ENCODE data around the gene DBT.

The DBT gene

DNA sequence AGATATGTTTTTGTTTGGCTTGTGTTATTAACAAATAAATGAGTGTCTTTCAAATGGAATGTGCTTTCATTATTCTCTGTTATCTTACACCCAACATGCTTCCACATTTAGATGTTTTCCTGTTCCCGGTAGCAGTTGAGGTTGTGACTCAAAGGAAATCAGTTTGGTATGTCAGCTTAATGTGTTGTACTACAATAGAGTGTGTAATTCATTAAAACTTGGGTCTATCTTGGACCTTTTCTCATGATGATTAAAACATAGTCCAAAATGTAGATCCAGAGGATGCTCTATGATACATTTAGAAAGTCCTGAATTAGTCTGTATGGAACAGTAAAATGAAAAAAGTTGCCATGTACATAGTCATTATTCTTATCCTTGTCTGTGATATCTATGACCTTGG is 43.1 kb upstream of the DBT start:
- Histone ChIP-seq H4K20me1 (ENCODE audit: insufficient read depth, low read length) (no peaks in the 10 kb centered on the region), H3K9ac (ENCODE audit: low read length) (no peak overlapping the region), H3K9me3 (replicated peaks; ENCODE audit: insufficient read depth, low read length) (no peaks in the 10 kb centered on the region), H2AFZ (ENCODE audit: low read length) (no peak overlapping the region), H3K27me3 (replicated peaks; ENCODE audit: insufficient read depth, low read length) (no peaks in the 10 kb centered on the region), H3K27ac (ENCODE audit: low read length) (no peak overlapping the region), H3K36me3 (replicated peaks; ENCODE audit: insufficient read depth, low read length) (no peaks in the 10 kb centered on the region), H3K79me2 (ENCODE audit: low read length) (no peaks in the 10 kb centered on the region), H3F3A (ENCODE audit: insufficient read depth, low read length) (no peaks in the 10 kb centered on the region), H3K9me2 (replicated peaks; ENCODE audit: insufficient read depth, low read length) (no peaks in the 10 kb centered on the region), H3K4me1 (ENCODE audit: low read length) (no peaks in the 10 kb centered on the region), H3K4me3 (ENCODE audit: low read length) (no peak overlapping the region), H3K4me2 (ENCODE audit: low read depth, low read length) (no peak overlapping the region)
- no peak for DNase-seq
- no peak for TF ChIP-seq EZH2phosphoT487 (IDR thresholded peaks at IDR 0.05; ENCODE audit: low read length)
- TF ChIP-seq EZH2 (optimal IDR thresholded peaks at IDR 0.05; ENCODE audit: low read depth, low read length): no peak
- TF ChIP-seq, protein P1, sequence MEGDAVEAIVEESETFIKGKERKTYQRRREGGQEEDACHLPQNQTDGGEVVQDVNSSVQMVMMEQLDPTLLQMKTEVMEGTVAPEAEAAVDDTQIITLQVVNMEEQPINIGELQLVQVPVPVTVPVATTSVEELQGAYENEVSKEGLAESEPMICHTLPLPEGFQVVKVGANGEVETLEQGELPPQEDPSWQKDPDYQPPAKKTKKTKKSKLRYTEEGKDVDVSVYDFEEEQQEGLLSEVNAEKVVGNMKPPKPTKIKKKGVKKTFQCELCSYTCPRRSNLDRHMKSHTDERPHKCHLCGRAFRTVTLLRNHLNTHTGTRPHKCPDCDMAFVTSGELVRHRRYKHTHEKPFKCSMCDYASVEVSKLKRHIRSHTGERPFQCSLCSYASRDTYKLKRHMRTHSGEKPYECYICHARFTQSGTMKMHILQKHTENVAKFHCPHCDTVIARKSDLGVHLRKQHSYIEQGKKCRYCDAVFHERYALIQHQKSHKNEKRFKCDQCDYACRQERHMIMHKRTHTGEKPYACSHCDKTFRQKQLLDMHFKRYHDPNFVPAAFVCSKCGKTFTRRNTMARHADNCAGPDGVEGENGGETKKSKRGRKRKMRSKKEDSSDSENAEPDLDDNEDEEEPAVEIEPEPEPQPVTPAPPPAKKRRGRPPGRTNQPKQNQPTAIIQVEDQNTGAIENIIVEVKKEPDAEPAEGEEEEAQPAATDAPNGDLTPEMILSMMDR (IDR thresholded peaks at IDR 0.05; ENCODE audit: low read length): no peak

DNA sequence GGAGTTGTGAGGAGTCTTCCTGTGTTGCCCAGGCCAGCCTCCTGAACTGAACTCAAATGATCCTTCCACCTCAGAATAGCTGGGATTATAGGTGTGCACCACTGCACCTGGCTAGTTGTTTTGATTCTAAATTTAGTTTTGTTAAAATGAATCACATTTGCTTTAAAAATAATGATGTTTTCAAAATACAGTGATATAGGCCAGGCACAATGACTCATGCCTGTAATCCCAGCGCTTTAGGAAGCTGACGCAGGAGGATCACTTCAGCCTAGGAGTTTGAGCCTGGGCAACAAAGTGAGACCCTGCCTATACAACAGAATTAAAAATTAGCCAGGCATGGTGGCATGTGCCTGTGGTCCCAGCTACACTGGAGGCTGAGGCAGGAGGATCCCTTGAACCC is 40.7 kb upstream of the DBT start:
- H3K36me3 ChIP-seq (replicated peaks; ENCODE audit: insufficient read depth, low read length): no peaks in the 10 kb centered on the region

DNA sequence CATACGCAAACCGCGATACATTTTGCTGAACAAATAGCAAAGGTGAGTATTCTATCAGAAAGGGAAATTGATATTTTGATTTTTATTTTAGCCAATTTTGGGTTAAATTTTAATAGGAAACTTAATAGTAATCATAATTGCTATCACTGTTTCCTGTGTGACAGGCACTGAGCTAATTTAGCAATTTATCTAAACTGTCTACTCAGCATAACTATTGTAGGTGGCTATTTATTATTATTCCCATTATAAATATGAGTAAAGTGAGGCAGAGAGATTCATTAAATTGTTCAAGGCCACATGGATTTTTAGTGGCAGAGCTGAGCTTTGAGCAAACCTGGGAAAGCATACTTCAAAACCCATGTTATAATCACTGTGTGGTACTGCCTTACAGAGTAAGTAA is 37.5 kb upstream of the DBT start:
- Histone ChIP-seq H3K4me2 (ENCODE audit: low read depth, low read length) (no peak overlapping the region), H3K36me3 (replicated peaks; ENCODE audit: insufficient read depth, low read length) (no peaks in the 10 kb centered on the region)

More for the DNA sequence above, 40.7 kb upstream of the DBT start:
- no peak for TF ChIP-seq EZH2phosphoT487 (IDR thresholded peaks at IDR 0.05; ENCODE audit: low read length)
- TF ChIP-seq, protein P1 (IDR thresholded peaks at IDR 0.05; ENCODE audit: low read length): no peak
- no peak for TF ChIP-seq EZH2 (optimal IDR thresholded peaks at IDR 0.05; ENCODE audit: low read depth, low read length)
- Histone ChIP-seq H4K20me1 (ENCODE audit: insufficient read depth, low read length) (no peaks in the 10 kb centered on the region), H3K9me3 (replicated peaks; ENCODE audit: insufficient read depth, low read length) (no peaks in the 10 kb centered on the region), H3K27me3 (replicated peaks; ENCODE audit: insufficient read depth, low read length) (no peaks in the 10 kb centered on the region), H3K4me2 (ENCODE audit: low read depth, low read length) (no peak overlapping the region), H3K79me2 (ENCODE audit: low read length) (no peaks in the 10 kb centered on the region), H3F3A (ENCODE audit: insufficient read depth, low read length) (no peaks in the 10 kb centered on the region), H3K4me1 (ENCODE audit: low read length) (no peaks in the 10 kb centered on the region), H2AFZ (ENCODE audit: low read length) (no peak overlapping the region), H3K4me3 (ENCODE audit: low read length) (no peak overlapping the region), H3K27ac (ENCODE audit: low read length) (no peak overlapping the region), H3K9me2 (replicated peaks; ENCODE audit: insufficient read depth, low read length) (no peaks in the 10 kb centered on the region), H3K9ac (ENCODE audit: low read length) (no peak overlapping the region)
- no peak for DNase-seq

More for the DNA sequence above, 37.5 kb upstream of the DBT start:
- H3K27ac ChIP-seq (ENCODE audit: low read length): no peak overlapping the region
- no peaks in the 10 kb centered on the region for H3F3A ChIP-seq (ENCODE audit: insufficient read depth, low read length)
- no peak for DNase-seq
- no peaks in the 10 kb centered on the region for H3K9me2 ChIP-seq (replicated peaks; ENCODE audit: insufficient read depth, low read length)
- H3K27me3 ChIP-seq (replicated peaks; ENCODE audit: insufficient read depth, low read length): no peaks in the 10 kb centered on the region
- H4K20me1 ChIP-seq (ENCODE audit: insufficient read depth, low read length): no peaks in the 10 kb centered on the region
- no peak overlapping the region for H2AFZ ChIP-seq (ENCODE audit: low read length)
- H3K9me3 ChIP-seq (replicated peaks; ENCODE audit: insufficient read depth, low read length): no peaks in the 10 kb centered on the region
- TF ChIP-seq EZH2phosphoT487 (IDR thresholded peaks at IDR 0.05; ENCODE audit: low read length) (no peak), EZH2 (optimal IDR thresholded peaks at IDR 0.05; ENCODE audit: low read depth, low read length) (no peak)
- TF ChIP-seq, protein P1 (IDR thresholded peaks at IDR 0.05; ENCODE audit: low read length): no peak
- H3K4me3 ChIP-seq (ENCODE audit: low read length): no peak overlapping the region
- no peak overlapping the region for H3K9ac ChIP-seq (ENCODE audit: low read length)
- no peaks in the 10 kb centered on the region for H3K79me2 ChIP-seq (ENCODE audit: low read length)
- H3K4me1 ChIP-seq (ENCODE audit: low read length): no peaks in the 10 kb centered on the region
